GM18858 (cell line): Measurements from ENCODE around the gene DCTN5.
"Not testable (repeated sequence)": the region's sequence is repeated elsewhere in the genome, so short reads cannot be mapped to it uniquely, and the experiment has no call there.

Source experiments
- ATAC-seq: cut with Tn5 transposase; IDR thresholded peaks from one replicate; pipeline ENCODE4 v1.9.1; 2021; ENCODE audit not compliant: unreplicated experiment

Gene DCTN5

GRCh38 chr16:23640931-23641765, at the start of gene DCTN5, which contains the start of gene PALB2:
TSS of gene DCTN5 (plus strand) at chr16:23641466. CDS start at chr16:23641543, 77 bp downstream.
TSS of gene PALB2 (minus strand) at chr16:23641310. CDS start at chr16:23641157, 153 bp downstream.
- peak; percentile 93 for ATAC-seq

GRCh38 chr16:23594186-23594585, 47.1 kb upstream of the DCTN5 start:
- no peak for ATAC-seq

GRCh38 chr16:23595246-23595950, 45.9 kb upstream of the DCTN5 start:
- no peak for ATAC-seq

GRCh38 chr16:23595951-23596720, 45.1 kb upstream of the DCTN5 start, which contains the start of gene NDUFAB1:
TSS of gene NDUFAB1 (minus strand) at chr16:23596316. CDS start at chr16:23596290, 26 bp downstream.
- peak; percentile 88 for ATAC-seq

- no peak for ATAC-seq
Observed at GRCh38 chr16:23597003-23597756, 44.1 kb upstream of the DCTN5 start.

GRCh38 chr16:23607726-23608125, 33.5 kb upstream of the DCTN5 start:
- no peak for ATAC-seq

- no peak for ATAC-seq
Observed at GRCh38 chr16:23608194-23608593, 33.1 kb upstream of the DCTN5 start.

GRCh38 chr16:23609929-23610328, 31.3 kb upstream of the DCTN5 start:
- ATAC-seq: no peak

- ATAC-seq: not testable (repeated sequence)
Observed at GRCh38 chr16:23610905-23611304, 30.4 kb upstream of the DCTN5 start.

- ATAC-seq: no peak
Observed at GRCh38 chr16:23611936-23612335, 29.3 kb upstream of the DCTN5 start.

- ATAC-seq: no peak
Observed at GRCh38 chr16:23615805-23616204, 25.5 kb upstream of the DCTN5 start.

GRCh38 chr16:23624092-23624491, 17.2 kb upstream of the DCTN5 start:
- ATAC-seq: no peak

- no peak for ATAC-seq
Observed at GRCh38 chr16:23629516-23629915, 11.8 kb upstream of the DCTN5 start.

- not testable (repeated sequence) for ATAC-seq
Observed at GRCh38 chr16:23631874-23632273, 9.4 kb upstream of the DCTN5 start.

GRCh38 chr16:23634461-23635036, 6.7 kb upstream of the DCTN5 start:
- ATAC-seq: no peak

- ATAC-seq: no peak
Observed at GRCh38 chr16:23635958-23636357, 5.3 kb upstream of the DCTN5 start.

GRCh38 chr16:23640615-23640930, 693 bp upstream of the DCTN5 start:
- no peak for ATAC-seq

GRCh38 chr16:23642246-23642774, 1.0 kb downstream of the DCTN5 start:
- ATAC-seq: no peak

GRCh38 chr16:23650674-23651416, 9.6 kb downstream of the DCTN5 start:
- ATAC-seq: no peak
